ENCODE results near the gene NR5A2.

GRCh38 chr1:200180821-200181220 lies 153.3 kb downstream of the NR5A2 start:
- no peak for TF ChIP-seq CTCF (IDR thresholded peaks at IDR 0.05)
- no peak for TF ChIP-seq POLR2A (IDR thresholded peaks at IDR 0.05)
